WI38 (cell line): ENCODE measurements around the gene SPNS2.

Experiments
- H3K4me3 ChIP-seq: 2 replicates; pipeline ENCODE4 v1.5.1; 2011; ENCODE audit warnings: low read depth, mild to moderate bottlenecking, control low read depth, low read length
- TF ChIP-seq, protein P1 (sequence below): IDR thresholded peaks from 2 replicates; pipeline ENCODE4 v1.5.1; 2012; ENCODE audit warnings: low read depth, mild to moderate bottlenecking, control low read depth, low read length

SPNS2 gene

DNA sequence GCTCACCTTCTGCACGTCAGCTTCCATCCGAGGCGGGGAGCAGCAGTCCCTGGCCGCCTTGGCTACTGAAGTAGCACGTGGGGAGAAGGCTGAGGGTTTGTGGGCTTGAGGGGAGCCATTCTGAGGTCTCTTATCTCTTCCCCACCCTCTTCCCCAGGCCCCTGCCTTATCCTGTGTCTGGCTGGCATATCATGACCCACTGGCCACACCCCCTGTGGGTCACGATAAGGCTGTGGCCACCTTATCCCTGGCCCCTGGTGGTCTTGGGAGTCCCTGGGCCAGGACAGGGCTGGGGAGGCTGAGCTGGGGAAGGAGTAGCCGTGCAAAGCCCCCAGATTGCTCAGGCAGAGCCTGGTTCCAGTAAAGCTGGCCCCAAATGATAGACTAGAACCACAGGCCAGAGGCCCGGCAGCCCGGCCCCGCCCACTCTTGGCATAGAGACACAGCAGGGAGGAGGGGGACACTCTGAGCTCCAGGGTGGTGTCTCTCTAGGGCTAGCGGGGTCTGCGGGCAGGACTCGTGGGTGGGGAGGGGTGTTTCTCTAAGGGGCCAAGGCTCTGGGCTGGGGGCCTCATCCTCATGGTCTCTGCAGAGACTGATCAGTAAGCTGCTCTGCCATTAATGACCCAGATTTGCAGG lies 7.6 kb downstream of the SPNS2 start:
- H3K4me3 ChIP-seq: no peak overlapping the region
- TF ChIP-seq, protein P1, sequence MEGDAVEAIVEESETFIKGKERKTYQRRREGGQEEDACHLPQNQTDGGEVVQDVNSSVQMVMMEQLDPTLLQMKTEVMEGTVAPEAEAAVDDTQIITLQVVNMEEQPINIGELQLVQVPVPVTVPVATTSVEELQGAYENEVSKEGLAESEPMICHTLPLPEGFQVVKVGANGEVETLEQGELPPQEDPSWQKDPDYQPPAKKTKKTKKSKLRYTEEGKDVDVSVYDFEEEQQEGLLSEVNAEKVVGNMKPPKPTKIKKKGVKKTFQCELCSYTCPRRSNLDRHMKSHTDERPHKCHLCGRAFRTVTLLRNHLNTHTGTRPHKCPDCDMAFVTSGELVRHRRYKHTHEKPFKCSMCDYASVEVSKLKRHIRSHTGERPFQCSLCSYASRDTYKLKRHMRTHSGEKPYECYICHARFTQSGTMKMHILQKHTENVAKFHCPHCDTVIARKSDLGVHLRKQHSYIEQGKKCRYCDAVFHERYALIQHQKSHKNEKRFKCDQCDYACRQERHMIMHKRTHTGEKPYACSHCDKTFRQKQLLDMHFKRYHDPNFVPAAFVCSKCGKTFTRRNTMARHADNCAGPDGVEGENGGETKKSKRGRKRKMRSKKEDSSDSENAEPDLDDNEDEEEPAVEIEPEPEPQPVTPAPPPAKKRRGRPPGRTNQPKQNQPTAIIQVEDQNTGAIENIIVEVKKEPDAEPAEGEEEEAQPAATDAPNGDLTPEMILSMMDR: no peak

GRCh38 chr17:4506892-4507291 lies 8.2 kb downstream of the SPNS2 start:
- TF ChIP-seq, protein P1: no peak
- H3K4me3 ChIP-seq: no peak overlapping the region

DNA sequence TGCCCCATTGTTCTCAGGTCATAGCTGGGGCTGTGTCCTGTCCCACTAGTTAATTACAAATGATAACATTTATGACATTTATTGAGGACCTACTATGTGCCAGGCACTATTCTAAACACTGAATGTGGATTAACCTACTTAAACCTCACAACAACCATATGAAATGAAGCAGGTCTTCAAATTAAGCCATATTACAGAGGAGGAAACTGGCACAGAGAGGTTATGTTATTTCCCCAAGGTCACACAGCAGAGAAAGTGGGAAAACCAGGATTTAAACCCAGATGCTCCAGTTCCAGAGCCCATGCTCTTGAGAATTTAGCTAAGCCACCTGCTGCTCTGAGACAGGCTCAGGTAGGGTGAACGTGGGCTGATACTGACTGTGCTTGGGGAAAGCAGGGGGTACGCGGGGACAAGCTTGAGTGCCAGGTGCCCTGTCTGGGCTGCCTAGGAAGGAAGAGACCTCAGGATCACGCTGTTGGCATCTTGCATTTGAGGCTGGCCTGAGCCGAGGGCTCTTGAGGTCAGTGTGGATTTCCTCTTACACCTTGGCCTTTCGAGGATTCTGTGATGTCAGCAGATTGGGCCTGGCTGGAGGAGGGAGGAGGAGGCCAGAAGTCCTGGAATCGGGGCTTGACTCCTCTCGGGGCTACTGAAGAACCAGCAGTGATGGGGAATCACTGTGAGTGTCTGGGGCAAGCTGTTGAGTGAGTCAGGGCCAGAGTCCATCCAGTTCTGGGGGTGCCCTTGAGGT lies 8.9 kb downstream of the SPNS2 start:
- H3K4me3 ChIP-seq: no peak overlapping the region
- TF ChIP-seq, protein P1: no peak

DNA sequence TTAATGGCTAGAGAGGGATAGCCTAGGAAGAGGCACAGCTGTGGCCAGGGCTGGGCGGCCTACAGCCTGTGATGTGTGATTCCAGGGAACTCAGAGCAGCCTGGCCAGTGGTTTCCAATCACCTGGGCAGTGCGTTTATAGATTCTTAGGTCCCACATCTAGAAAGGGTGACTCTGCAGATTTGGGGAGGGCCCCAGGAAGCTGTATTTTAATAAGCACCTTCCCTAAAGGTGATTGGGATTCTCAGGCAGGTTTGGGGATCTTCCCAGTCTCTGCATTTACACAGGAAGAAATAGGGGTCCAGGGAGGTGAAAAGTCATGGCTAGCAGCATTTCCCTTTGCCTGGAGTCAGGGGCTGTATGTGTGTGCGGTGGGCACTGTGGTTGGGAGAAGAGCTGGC lies 9.5 kb downstream of the SPNS2 start:
- no peak overlapping the region for H3K4me3 ChIP-seq
- TF ChIP-seq, protein P1: no peak

GRCh38 chr17:4509401-4509800 lies 10.7 kb downstream of the SPNS2 start:
- no peak overlapping the region for H3K4me3 ChIP-seq
- TF ChIP-seq, protein P1: no peak

- TF ChIP-seq, protein P1: no peak
These were observed 11.4 kb downstream of the SPNS2 start for GRCh38 chr17:4509923-4510617.

GRCh38 chr17:4510618-4510941 lies 11.9 kb downstream of the SPNS2 start:
- no peak overlapping the region for H3K4me3 ChIP-seq
- TF ChIP-seq, protein P1: no peak

More at GRCh38 chr17:4509923-4510617, 11.4 kb downstream of the SPNS2 start:
- no peak overlapping the region for H3K4me3 ChIP-seq
